Karpas-422 (cell line): Measurements from ENCODE around the gene LCA5L. TPM values are rescaled to one million over a fixed set of nuclear protein-coding genes. Genes with fewer than 3 reads are reported as not detected.
A peak's percentile ranks its signal among the peaks of the same experiment; 100 is the strongest.

Source experiments
- DNase-seq: peaks from one replicate; pipeline ENCODE4 v3.0.0-alpha.2; 2015
- H2AFZ ChIP-seq: fragments of 200-600 bp; sonication (generic); 2 replicates; pipeline ENCODE4 v1.6.1; 2014; ENCODE audit warnings: antibody characterized with exemption, low read length, mixed read lengths
- H3K27ac ChIP-seq: fragments of 200-600 bp; sonication (generic); 2 replicates; pipeline ENCODE4 v1.5.1; 2014; ENCODE audit warnings: mild to moderate bottlenecking, low read length, moderate library complexity
- H3K27me3 ChIP-seq: fragments of 200-600 bp; sonication (generic); 2 replicates; pipeline ENCODE4 v1.6.1; 2014; ENCODE audit warnings: low read length, mixed read lengths
- H3K36me3 ChIP-seq: fragments of 200-600 bp; sonication (generic); 2 replicates; pipeline ENCODE4 v1.6.1; 2014; ENCODE audit warnings: low read length, mixed read lengths; ENCODE audit not compliant: insufficient read depth
- H3K4me1 ChIP-seq: fragments of 200-600 bp; sonication (generic); 2 replicates; pipeline ENCODE4 v1.6.1; 2014; ENCODE audit warnings: mild to moderate bottlenecking, low read length, mixed read lengths
- H3K4me2 ChIP-seq: fragments of 200-600 bp; sonication (generic); 2 replicates; pipeline ENCODE4 v1.6.1; 2014; ENCODE audit warnings: low read length, low read depth, mild to moderate bottlenecking; ENCODE audit not compliant: poor library complexity, severe bottlenecking
- H3K4me3 ChIP-seq: fragments of 200-600 bp; sonication (generic); 2 replicates; pipeline ENCODE4 v1.5.1; 2014; ENCODE audit warnings: mild to moderate bottlenecking, antibody characterized with exemption, low read length, mixed read lengths
- H3K79me2 ChIP-seq: fragments of 200-600 bp; sonication (generic); 2 replicates; pipeline ENCODE4 v1.6.1; 2014; ENCODE audit warnings: mild to moderate bottlenecking, low read length, mixed read lengths
- H3K9ac ChIP-seq: fragments of 200-600 bp; sonication (generic); 2 replicates; pipeline ENCODE4 v1.6.0; 2014; ENCODE audit warnings: low read length
- H3K9me2 ChIP-seq: fragments of 200-600 bp; sonication (generic), shearing (Covaris generic); replicated peaks from 2 replicates; pipeline ENCODE4 v1.6.0; 2014; ENCODE audit warnings: mild to moderate bottlenecking, low read length, moderate library complexity; ENCODE audit not compliant: insufficient read depth
- H3K9me3 ChIP-seq: fragments of 300-700, 200-600 bp; sonication (generic); 2 replicates; pipeline ENCODE4 v1.6.1; 2014; ENCODE audit warnings: low read length, mixed read lengths
- H4K20me1 ChIP-seq: fragments of 200-600 bp; sonication (generic); 2 replicates; pipeline ENCODE4 v1.6.1; 2014; ENCODE audit warnings: mild to moderate bottlenecking, antibody characterized with exemption, low read length, low read depth; ENCODE audit not compliant: insufficient read depth
- total RNA-seq: library from RNA; depleted of rRNA; stranded (reverse); fragments of >200 nt; shearing (Covaris generic); gene quantifications from 2 replicates; pipeline ENCODE4 v1.2.3, GENCODE V29; 2014; ENCODE audit warnings: low replicate concordance; rRNA removed

LCA5L gene
- total RNA-seq, result 0.25 TPM in 1 of 2 replicates, not detected in the other

DNA sequence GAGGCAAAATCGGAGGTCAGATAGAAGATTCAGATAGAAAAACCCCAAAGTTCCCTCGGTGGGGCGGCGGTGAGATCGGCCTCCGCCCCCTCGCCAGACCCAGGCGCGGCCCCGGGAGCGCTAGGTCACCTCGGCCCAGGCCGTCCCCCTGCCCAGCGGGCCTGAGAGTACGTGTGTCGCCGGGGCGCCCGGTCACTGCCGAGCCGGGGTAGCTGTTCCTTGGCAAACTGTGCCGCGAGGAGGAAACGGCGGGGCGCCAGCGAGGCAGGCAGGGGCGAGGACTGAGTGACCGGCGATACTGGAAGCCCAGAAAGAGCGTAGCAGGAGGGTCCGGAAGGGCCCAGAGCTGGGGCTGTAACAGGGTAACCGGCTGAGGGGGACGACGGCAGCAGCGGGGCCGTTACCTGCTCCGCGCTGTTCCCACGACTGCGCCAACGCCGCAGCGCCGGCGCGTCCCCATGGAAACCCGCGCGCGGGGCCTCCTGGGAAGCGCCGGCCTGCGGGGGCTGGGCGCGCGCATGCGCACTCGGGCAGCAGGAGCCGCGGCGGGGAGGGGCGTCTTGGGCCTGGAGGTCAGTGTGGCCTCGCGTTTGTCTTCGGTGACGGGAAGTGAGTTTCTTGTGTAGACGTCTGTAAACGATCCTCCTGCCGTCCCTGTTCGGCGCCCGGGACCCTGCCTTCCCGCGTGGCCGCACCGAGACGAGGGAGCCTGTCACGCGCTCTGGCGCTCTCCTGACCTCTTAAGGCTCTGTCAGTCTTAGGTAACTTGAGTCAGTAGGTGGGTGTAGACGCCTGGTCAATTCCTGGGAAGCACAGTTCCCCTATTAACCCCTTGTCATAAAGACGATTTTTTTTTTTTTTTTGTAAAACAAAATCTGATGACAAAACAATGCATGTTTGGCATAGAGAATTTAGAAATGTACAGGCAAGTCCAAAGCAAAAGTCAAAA is at the start of gene LCA5L:
LCA5L (minus strand) TSS at position 458 of the 949 bp plus-strand sequence. CDS start 17,285 bp downstream, outside the sequence.
- H3K4me2 ChIP-seq, result peak within 1 kb of the TSS; percentile 97
- H3K4me1 ChIP-seq, result peaks cover 37% of the 10 kb centered on the region
- H2AFZ ChIP-seq, result peak within 1 kb of the TSS; percentile 98
- peak within 1 kb of the TSS; percentile 86 for H3K4me3 ChIP-seq
- no peaks in the 10 kb centered on the region for H4K20me1 ChIP-seq
- H3K79me2 ChIP-seq, result no peaks in the 10 kb centered on the region
- no peaks in the 10 kb centered on the region for H3K36me3 ChIP-seq
- no peaks in the 10 kb centered on the region for H3K9me2 ChIP-seq
- no peaks in the 10 kb centered on the region for H3K9me3 ChIP-seq
- H3K27me3 ChIP-seq, result 0 out of 2 replicates have a peak, but pooled peaks cover 3% of the 10 kb centered on the region
- no peak within 1 kb of the TSS for H3K27ac ChIP-seq
- peak; percentile 97 for DNase-seq
- peak within 1 kb of the TSS; percentile 79 for H3K9ac ChIP-seq

DNA sequence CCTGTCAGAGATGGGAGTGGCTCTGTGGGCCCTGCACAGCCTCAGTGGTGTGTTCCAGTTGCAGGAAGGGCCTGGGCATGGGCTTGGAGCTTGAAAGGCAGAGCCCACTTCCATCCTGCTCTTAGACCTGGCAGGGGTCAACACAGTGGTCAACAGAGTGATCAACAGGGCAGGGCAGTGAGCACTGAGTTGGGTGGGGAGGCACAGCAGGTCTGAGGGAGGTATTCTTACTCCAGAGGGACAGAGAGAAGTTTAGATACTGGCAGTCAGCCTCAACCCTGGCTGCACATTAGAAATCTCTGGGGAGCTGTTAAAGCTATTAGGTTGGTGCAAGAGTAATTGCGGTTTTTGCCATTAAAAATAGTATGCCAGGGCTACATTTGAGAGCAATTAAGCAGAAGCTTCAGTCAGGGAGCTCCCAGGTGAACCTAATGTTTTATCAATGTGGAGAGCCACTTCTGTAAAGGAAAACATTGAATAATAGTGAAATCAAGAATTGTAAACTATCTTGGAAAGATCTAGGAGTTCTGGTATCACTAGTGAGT is 43.9 kb upstream of the LCA5L start:
- no peak overlapping the region for H3K9ac ChIP-seq
- H3K36me3 ChIP-seq, result no peaks in the 10 kb centered on the region
- no peaks in the 10 kb centered on the region for H3K9me3 ChIP-seq
- H3K27ac ChIP-seq, result no peak overlapping the region
- H3K79me2 ChIP-seq, result no peaks in the 10 kb centered on the region
- H4K20me1 ChIP-seq, result peaks cover 11% of the 10 kb centered on the region; the same call in 1 of the 2 replicates
- peaks cover 23% of the 10 kb centered on the region for H3K4me1 ChIP-seq
- H3K9me2 ChIP-seq, result no peaks in the 10 kb centered on the region
- peak overlapping the region; percentile 70 for H3K4me2 ChIP-seq
- no peaks in the 10 kb centered on the region for H3K27me3 ChIP-seq
- DNase-seq, result peak; percentile 95
- peak overlapping the region; percentile 37; the same call in 1 of the 2 replicates for H3K4me3 ChIP-seq
- H2AFZ ChIP-seq, result no peak overlapping the region

DNA sequence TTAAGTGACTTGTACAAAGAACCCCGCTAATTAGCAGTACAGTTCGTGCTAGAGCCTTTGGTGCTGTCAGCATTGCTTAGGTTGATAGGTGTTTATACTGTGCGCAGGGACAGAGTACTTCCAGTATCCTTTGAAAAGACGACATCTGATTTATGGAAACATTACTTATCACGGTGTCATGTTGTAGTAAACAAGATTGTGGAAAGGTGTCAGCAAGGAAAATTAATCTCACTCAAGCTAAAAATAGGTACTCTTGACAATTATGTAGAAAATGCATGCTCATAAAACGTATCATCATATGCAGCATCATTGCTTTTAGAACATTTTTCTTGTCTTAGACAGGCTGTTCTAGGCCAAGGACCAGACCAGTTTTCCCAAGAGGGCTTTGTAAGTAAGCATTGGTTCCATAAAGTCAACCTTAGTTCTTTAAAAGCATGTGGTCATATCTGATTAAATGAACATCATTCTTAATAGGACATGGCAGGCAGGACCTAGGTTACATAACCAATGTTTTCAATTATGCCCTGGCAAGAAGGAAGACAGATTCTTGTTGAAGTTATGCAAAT is 39.2 kb upstream of the LCA5L start:
- H3K9me2 ChIP-seq, result no peaks in the 10 kb centered on the region
- no peak overlapping the region for H3K9ac ChIP-seq
- peaks cover 15% of the 10 kb centered on the region for H3K4me1 ChIP-seq
- H3K27me3 ChIP-seq, result no peaks in the 10 kb centered on the region
- peaks cover 7% of the 10 kb centered on the region; the same call in 1 of the 2 replicates for H4K20me1 ChIP-seq
- H3K9me3 ChIP-seq, result no peaks in the 10 kb centered on the region
- no peak overlapping the region for H3K27ac ChIP-seq
- H3K79me2 ChIP-seq, result no peaks in the 10 kb centered on the region
- H2AFZ ChIP-seq, result no peak overlapping the region
- no peaks in the 10 kb centered on the region for H3K36me3 ChIP-seq
- DNase-seq, result no peak
- no peak overlapping the region for H3K4me3 ChIP-seq
- no peak overlapping the region for H3K4me2 ChIP-seq

DNA sequence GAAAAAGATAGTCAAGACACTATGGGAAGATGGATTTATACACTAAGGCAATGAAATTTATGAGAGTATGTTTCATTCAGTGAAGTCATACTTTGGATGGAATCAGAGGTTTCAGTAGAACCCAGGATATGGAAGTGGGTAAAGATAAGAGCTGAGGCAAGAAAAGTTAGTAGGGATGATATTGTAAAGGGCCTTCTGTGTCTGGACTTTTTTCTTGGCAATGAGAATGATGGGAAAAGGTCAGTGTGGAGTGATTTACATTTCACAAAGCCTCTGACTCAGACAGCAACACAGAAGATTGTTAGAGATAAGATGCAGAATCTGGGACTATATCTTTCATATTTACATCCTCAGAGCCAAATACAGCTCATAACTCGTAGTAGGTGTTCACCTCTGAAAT is 38.3 kb upstream of the LCA5L start:
- no peak overlapping the region for H3K4me2 ChIP-seq
- no peak for DNase-seq

DNA sequence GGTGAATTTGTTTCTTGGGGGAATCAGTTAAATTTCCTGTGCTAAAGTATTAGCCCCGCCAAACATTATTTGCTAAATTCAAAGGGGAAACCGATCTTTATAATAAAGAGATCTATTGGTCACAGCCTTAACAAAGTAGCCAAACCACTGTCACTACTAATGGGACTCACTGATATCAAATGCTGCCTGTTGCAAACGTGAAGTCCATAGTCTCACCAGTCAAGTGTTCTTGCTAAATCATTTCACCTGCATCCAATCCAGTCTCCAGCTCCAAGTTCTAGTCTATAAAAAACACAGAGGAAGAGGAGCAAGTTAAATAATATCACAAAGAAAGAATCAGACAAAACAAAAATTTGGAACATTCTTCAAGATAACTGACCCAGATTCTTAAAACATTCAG is 36.3 kb upstream of the LCA5L start:
- no peak overlapping the region for H3K4me3 ChIP-seq

More for the DNA sequence above, 38.3 kb upstream of the LCA5L start:
- no peaks in the 10 kb centered on the region for H3K79me2 ChIP-seq
- peaks cover 7% of the 10 kb centered on the region for H3K4me1 ChIP-seq
- H3K27me3 ChIP-seq, result no peaks in the 10 kb centered on the region
- H3K4me3 ChIP-seq, result no peak overlapping the region
- no peaks in the 10 kb centered on the region for H3K9me3 ChIP-seq
- no peak overlapping the region for H3K27ac ChIP-seq
- H3K9me2 ChIP-seq, result no peaks in the 10 kb centered on the region
- no peaks in the 10 kb centered on the region for H3K36me3 ChIP-seq
- no peak overlapping the region for H3K9ac ChIP-seq
- peaks cover 6% of the 10 kb centered on the region; the same call in 1 of the 2 replicates for H4K20me1 ChIP-seq
- no peak overlapping the region for H2AFZ ChIP-seq

DNA sequence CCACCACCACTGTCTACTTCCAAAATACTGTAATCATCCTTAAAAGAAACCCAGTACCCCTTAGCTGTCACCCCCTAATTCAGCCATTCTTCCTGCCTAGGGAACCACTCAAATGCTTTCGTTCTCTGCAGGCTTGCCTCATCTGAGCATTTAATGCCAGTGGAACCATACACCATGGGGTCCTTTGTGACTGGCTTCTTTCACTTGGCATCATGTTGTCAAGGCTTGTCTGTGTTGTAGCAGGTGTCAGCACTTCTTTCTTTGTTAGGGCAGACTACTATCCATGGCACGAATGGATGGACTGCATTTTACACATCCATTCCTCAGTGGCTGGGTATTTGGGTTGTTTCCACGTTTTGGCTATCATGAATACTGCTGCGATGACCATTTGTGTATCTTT is 34.7 kb upstream of the LCA5L start:
- H3K79me2 ChIP-seq, result no peaks in the 10 kb centered on the region
- no peaks in the 10 kb centered on the region for H3K36me3 ChIP-seq
- H3K4me3 ChIP-seq, result no peak overlapping the region
- no peak overlapping the region for H3K4me2 ChIP-seq
- no peaks in the 10 kb centered on the region for H3K9me2 ChIP-seq
- no peak overlapping the region for H3K9ac ChIP-seq
- no peaks in the 10 kb centered on the region for H4K20me1 ChIP-seq
- no peak for DNase-seq
- H3K27ac ChIP-seq, result no peak overlapping the region
- no peak overlapping the region for H2AFZ ChIP-seq
- no peaks in the 10 kb centered on the region for H3K4me1 ChIP-seq
- no peaks in the 10 kb centered on the region for H3K27me3 ChIP-seq
- H3K9me3 ChIP-seq, result no peaks in the 10 kb centered on the region

More for the DNA sequence above, 36.3 kb upstream of the LCA5L start:
- H3K9ac ChIP-seq, result no peak overlapping the region
- no peak overlapping the region for H3K4me2 ChIP-seq
- H4K20me1 ChIP-seq, result no peaks in the 10 kb centered on the region
- no peaks in the 10 kb centered on the region for H3K79me2 ChIP-seq
- no peak for DNase-seq
- H3K36me3 ChIP-seq, result no peaks in the 10 kb centered on the region
- no peak overlapping the region for H2AFZ ChIP-seq
- no peaks in the 10 kb centered on the region for H3K9me2 ChIP-seq
- H3K27me3 ChIP-seq, result no peaks in the 10 kb centered on the region
- no peaks in the 10 kb centered on the region for H3K9me3 ChIP-seq
- H3K27ac ChIP-seq, result no peak overlapping the region
- H3K4me1 ChIP-seq, result no peaks in the 10 kb centered on the region

DNA sequence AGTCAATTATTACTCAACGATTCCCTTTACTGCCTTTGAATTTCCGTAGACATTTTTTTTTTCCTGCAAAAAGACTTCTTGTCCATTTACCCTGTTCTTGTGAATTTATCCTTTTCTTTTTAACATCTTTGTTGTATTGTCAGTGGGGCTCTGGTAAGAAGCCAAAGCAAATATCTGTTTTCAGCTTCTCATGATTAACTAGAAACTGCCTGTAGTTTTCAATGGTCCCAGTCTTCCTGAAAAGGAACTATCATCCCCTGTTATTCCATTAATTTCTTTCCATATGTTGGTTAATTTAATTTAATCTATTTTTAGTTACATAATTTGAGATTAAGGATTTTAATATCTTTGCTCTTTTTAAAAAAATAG is 34.2 kb upstream of the LCA5L start:
- Histone ChIP-seq H3K4me1 (no peaks in the 10 kb centered on the region), H4K20me1 (no peaks in the 10 kb centered on the region), H3K9ac (no peak overlapping the region), H3K36me3 (no peaks in the 10 kb centered on the region), H3K4me2 (no peak overlapping the region), H3K27ac (no peak overlapping the region), H3K27me3 (no peaks in the 10 kb centered on the region), H3K9me2 (no peaks in the 10 kb centered on the region), H3K4me3 (no peak overlapping the region), H3K9me3 (no peaks in the 10 kb centered on the region), H2AFZ (no peak overlapping the region), H3K79me2 (no peaks in the 10 kb centered on the region)
- no peak for DNase-seq
